SIG-M5 (cell line): Measurements from ENCODE around the gene LCE4A.

Source experiments
- DNase-seq: peaks from one replicate; lab custom pipeline; 2025; lab: John Stamatoyannopoulos, UW

LCE4A gene

GRCh38 chr1:152745765-152746444 lies 37.9 kb downstream of the LCE4A start:
- no peak for DNase-seq

GRCh38 chr1:152747831-152748230 lies 39.9 kb downstream of the LCE4A start:
- DNase-seq, result no peak

- DNase-seq, result no peak
Observed at GRCh38 chr1:152752225-152752624, 44.3 kb downstream of the LCE4A start.

- DNase-seq, result no peak
Observed at GRCh38 chr1:152753586-152753985, 45.6 kb downstream of the LCE4A start.

- DNase-seq, result no peak
Observed at GRCh38 chr1:152756872-152757271, 48.9 kb downstream of the LCE4A start.

- DNase-seq, result no peak
Observed at GRCh38 chr1:152757747-152758146, 49.8 kb downstream of the LCE4A start, which contains the start of gene KPRP. KPRP (plus strand) TSS chr1:152758025; CDS start chr1:152759589, 1,564 bp downstream.

GRCh38 chr1:152758636-152759035 lies 50.7 kb downstream of the LCE4A start:
- DNase-seq, result no peak
